ENCODE results near the gene TSHZ2.
"Not testable (repeated sequence)": the region's sequence is repeated elsewhere in the genome, so short reads cannot be mapped to it uniquely, and the experiment has no call there.

DNA sequence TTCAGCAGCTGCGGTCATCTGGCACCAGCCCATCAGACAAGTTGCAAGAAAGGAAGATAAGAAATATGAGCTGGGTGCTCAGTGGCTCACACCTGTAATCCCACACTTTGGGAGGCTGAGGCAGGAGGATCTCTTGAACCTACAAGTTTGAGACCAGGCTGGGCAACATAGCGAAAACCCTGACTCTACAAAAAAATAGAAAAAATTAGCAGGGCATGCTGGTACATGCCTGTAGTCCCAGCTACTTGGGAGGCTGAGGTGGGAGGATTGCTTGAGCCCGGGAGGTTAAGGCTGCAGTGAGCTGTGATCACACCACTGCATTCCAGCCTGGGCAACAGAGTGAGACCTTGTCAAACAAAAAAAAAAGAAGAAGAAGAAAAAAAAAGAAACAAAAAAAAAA is 564.2 kb downstream of the TSHZ2 start:
- TF ChIP-seq CTCF, POLR2A (IDR thresholded peaks at IDR 0.05): not testable (repeated sequence)

Measured in testis (tissue), 2 donors.